Measurements from ENCODE around the gene IGF2.

- TF ChIP-seq CTCF (IDR thresholded peaks at IDR 0.05; ENCODE audit: control extremely low read depth in 1 of 3, insufficient read depth in 1 of 3, low read depth in 1 of 3, low read length in 3 of 3), result no peak
- TF ChIP-seq POLR2A (IDR thresholded peaks at IDR 0.05; ENCODE audit: control extremely low read depth in 1 of 2, low read depth in 2 of 2, low read length in 2 of 2), result no peak
- TF ChIP-seq BCL11A (IDR thresholded peaks at IDR 0.05; ENCODE audit: low read depth in 2 of 2, low read length in 2 of 2), result no peak
- TF ChIP-seq MAX (IDR thresholded peaks at IDR 0.05), result no peak
- no peak for TF ChIP-seq POLR2AphosphoS5 (IDR thresholded peaks at IDR 0.05; ENCODE audit: low read depth, low read length)
- no peak for TF ChIP-seq ATF3 (IDR thresholded peaks at IDR 0.05; ENCODE audit: insufficient read depth, low read depth, low read length)
- no peak for TF ChIP-seq SIX5 (IDR thresholded peaks at IDR 0.05; ENCODE audit: low read depth, low read length)
These were observed 2.8 kb downstream of the IGF2 start for GRCh38 chr11:2136209-2136951.

All from H1 (cell line).